MCF 10A (cell line): ENCODE results near the gene ZNF674. TPM values are rescaled to one million over a fixed set of nuclear protein-coding genes. Genes with fewer than 3 reads are reported as not detected.

Experiments used
- BruUV-seq: library from RNA; stranded (reverse); fragments of 400-500 nt; replicated peaks from 2 replicates; lab custom pipeline; 2021; lab: Mats Ljungman, UMichigan
- CTCF ChIA-PET: fragments of 300-600 bp; sonication (Branson Sonifier 250); formaldehyde crosslinking; extraction: SDS; loops from one replicate; lab custom pipeline; 2021; ENCODE audit warnings: antibody characterized with exemption, inconsistent platforms; lab: Yijun Ruan, JAX
- POLR2A ChIA-PET: fragments of 300-600, 350-650 bp; sonication (Branson Sonifier 250); formaldehyde crosslinking; extraction: SDS; loops from one replicate; lab custom pipeline; 2020; ENCODE audit warnings: antibody characterized with exemption, inconsistent platforms; lab: Yijun Ruan, JAX
- DNase-seq: peaks from one replicate; pipeline ENCODE4 v3.0.0-alpha.2; 2018; ENCODE audit not compliant: unreplicated experiment
- H3K27ac Mint-ChIP-seq: one replicate; pipeline ENCODE4 v1.8.0; 2022; ENCODE audit warnings: mild to moderate bottlenecking, low read depth, mixed read lengths; ENCODE audit not compliant: unreplicated experiment
- H3K27me3 Mint-ChIP-seq: one replicate; pipeline ENCODE4 v1.8.0; 2022; ENCODE audit warnings: mixed read lengths; ENCODE audit not compliant: insufficient read depth, unreplicated experiment
- H3K36me3 Mint-ChIP-seq: one replicate; pipeline ENCODE4 v1.8.0; 2022; ENCODE audit warnings: mild to moderate bottlenecking, moderate library complexity, mixed read lengths; ENCODE audit not compliant: insufficient read depth, unreplicated experiment
- H3K4me1 Mint-ChIP-seq: one replicate; pipeline ENCODE4 v1.8.0; 2022; ENCODE audit warnings: mixed read lengths; ENCODE audit not compliant: insufficient read depth, unreplicated experiment
- H3K4me3 Mint-ChIP-seq: one replicate; pipeline ENCODE4 v1.8.0; 2022; ENCODE audit warnings: mild to moderate bottlenecking, moderate library complexity, mixed read lengths; ENCODE audit not compliant: unreplicated experiment
- H3K9me3 Mint-ChIP-seq: one replicate; pipeline ENCODE4 v1.8.0; 2022; ENCODE audit warnings: mixed read lengths; ENCODE audit not compliant: unreplicated experiment
- CTCF ChIP-seq: fragments of 200-600 bp; IDR thresholded peaks from one replicate; pipeline ENCODE4 v1.8.0; 2022; ENCODE audit warnings: antibody characterized with exemption, mild to moderate bottlenecking; ENCODE audit not compliant: unreplicated experiment
- intact Hi-C: fragments of 100-400 bp; cut with micrococcal nuclease; formaldehyde crosslinking; loops from 2 replicates; pipeline ENCODE4 v1.14.1; 2022
- total RNA-seq: library from RNA; stranded (reverse); gene quantifications from 2 replicates; pipeline ENCODE4 v1.2.3, GENCODE V29; 2022

The ZNF674 gene
- total RNA-seq, 1 experiment from 2014 or later, result 9.7 TPM

GRCh38 chrX:46506076-46506475 lies 39.1 kb downstream of the ZNF674 start:
- no peak for DNase-seq
- BruUV-seq, result no TSS peak
- H3K27me3 Mint-ChIP-seq, result no peaks in the 10 kb centered on the region
- TF ChIP-seq CTCF, result no peak
- no peak overlapping the region for H3K4me3 Mint-ChIP-seq
- H3K36me3 Mint-ChIP-seq, result peaks cover 27% of the 10 kb centered on the region
- H3K9me3 Mint-ChIP-seq, result peaks cover 17% of the 10 kb centered on the region
- H3K4me1 Mint-ChIP-seq, result no peaks in the 10 kb centered on the region
- H3K27ac Mint-ChIP-seq, result no peak overlapping the region
- POLR2A ChIA-PET, result no interaction called here
- CTCF ChIA-PET, result interaction anchor here (0.6 kb wide), 2 partner anchors 26 to 38 kb away, joined by 3 to 4 read pairs; no protein-coding TSS in a partner anchor
- intact Hi-C loops, result no loop called here

GRCh38 chrX:46502848-46503247 lies 42.4 kb downstream of the ZNF674 start:
- BruUV-seq, result no TSS peak
- Mint-ChIP-seq H3K36me3 (peaks cover 22% of the 10 kb centered on the region), H3K4me1 (no peaks in the 10 kb centered on the region)

GRCh38 chrX:46500054-46500453 lies 45.2 kb downstream of the ZNF674 start:
- ChIA-PET POLR2A (no interaction called here), CTCF (no interaction called here)
- no peaks in the 10 kb centered on the region for H3K4me1 Mint-ChIP-seq
- peaks cover 13% of the 10 kb centered on the region for H3K36me3 Mint-ChIP-seq
- H3K27me3 Mint-ChIP-seq, result no peaks in the 10 kb centered on the region
- no peak overlapping the region for H3K27ac Mint-ChIP-seq
- intact Hi-C loops, result no loop called here
- no peak for DNase-seq
- BruUV-seq, result no TSS peak
- no peak overlapping the region for H3K4me3 Mint-ChIP-seq
- peaks cover 20% of the 10 kb centered on the region for H3K9me3 Mint-ChIP-seq
- TF ChIP-seq CTCF, result no peak

More at GRCh38 chrX:46502848-46503247, 42.4 kb downstream of the ZNF674 start:
- Mint-ChIP-seq H3K4me3 (no peak overlapping the region), H3K9me3 (peaks cover 25% of the 10 kb centered on the region), H3K27ac (no peak overlapping the region), H3K27me3 (no peaks in the 10 kb centered on the region)
- TF ChIP-seq CTCF, result no peak
- ChIA-PET CTCF (no interaction called here), POLR2A (no interaction called here)
- intact Hi-C loops, result no loop called here
- DNase-seq, result no peak

GRCh38 chrX:46488712-46489111 lies 56.5 kb downstream of the ZNF674 start:
- Mint-ChIP-seq H3K4me3 (no peak overlapping the region), H3K27ac (no peak overlapping the region), H3K4me1 (no peaks in the 10 kb centered on the region), H3K36me3 (peaks cover 9% of the 10 kb centered on the region), H3K9me3 (peaks cover 59% of the 10 kb centered on the region), H3K27me3 (no peaks in the 10 kb centered on the region)
- ChIA-PET POLR2A (no interaction called here), CTCF (interaction anchor here (1.1 kb wide), 1 partner anchor 80 kb away, joined by 3 read pairs; no protein-coding TSS in a partner anchor)
- intact Hi-C loops, result no loop called here
- no peak for TF ChIP-seq CTCF
- no peak for DNase-seq
- no TSS peak for BruUV-seq
